Measurements from ENCODE around the gene POLR2E.

The POLR2E gene

DNA sequence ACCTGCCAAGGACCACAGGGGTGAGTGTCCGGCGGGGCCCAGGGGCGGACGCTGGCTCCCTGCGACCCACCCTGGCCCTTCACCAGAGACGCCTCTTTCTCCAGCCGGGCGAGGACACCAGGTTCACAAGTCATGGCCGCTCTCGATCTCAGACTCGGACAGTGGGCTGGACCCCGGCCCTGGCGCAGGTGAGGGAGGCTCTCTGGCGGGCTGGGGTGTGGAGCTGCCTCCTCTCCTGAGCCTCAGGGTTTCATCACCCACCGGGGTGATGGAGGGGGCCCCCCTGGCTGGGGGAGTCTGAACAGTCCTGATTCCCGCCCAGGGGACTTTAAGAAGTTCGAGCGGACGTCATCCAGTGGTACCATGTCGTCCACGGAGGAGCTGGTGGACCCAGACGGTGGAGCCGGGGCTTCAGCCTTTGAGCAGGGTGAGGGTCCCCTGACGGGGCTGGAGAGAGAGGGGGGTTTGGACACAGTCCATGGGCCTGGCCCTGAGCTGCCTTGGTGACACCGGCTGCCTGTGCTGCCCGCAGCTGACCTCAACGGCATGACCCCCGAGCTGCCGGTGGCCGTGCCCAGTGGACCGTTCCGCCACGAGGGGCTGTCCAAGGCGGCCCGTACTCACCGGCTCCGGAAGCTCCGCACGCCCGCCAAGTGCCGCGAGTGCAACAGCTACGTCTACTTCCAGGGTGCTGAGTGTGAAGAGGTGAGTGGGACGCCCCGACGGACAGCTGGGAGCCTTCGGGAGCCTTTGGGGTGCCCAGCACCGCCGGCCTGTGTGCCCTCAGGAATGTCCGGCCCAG, 14.6 kb downstream of the POLR2E start:
- DNase-seq (ENCODE audit: low spot score): no peak

GRCh38 chr19:1079566-1080111, 15.5 kb downstream of the POLR2E start:
- no peak for DNase-seq (ENCODE audit: low spot score)

DNA sequence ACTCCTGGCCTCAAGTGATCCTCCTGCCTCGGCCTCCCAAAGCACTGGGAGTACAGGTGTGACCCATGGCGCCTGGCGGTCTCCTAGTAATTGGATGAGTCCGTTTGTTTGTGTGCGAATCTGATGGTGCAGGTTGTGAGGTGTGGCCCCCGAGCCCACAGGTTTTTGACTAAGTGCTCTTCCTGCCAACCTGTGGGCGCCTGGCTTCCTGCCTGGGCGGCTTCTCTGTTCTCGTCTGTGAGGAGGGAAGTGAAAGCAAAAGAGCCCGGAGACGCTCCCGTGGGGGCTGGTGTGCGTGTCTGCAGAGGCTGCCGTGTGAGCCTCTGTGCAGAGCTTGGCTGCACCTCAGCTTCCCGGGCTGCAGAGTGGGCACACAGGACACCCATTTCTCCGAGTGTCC, 18.2 kb downstream of the POLR2E start:
- no peak for DNase-seq (ENCODE audit: low spot score)

- no peak for DNase-seq (ENCODE audit: low spot score)
These were observed 19.2 kb downstream of the POLR2E start for GRCh38 chr19:1076046-1076386.

- peak; percentile 100 for DNase-seq (ENCODE audit: low spot score)
These were observed 20.5 kb downstream of the POLR2E start for GRCh38 chr19:1074544-1075283.

DNA sequence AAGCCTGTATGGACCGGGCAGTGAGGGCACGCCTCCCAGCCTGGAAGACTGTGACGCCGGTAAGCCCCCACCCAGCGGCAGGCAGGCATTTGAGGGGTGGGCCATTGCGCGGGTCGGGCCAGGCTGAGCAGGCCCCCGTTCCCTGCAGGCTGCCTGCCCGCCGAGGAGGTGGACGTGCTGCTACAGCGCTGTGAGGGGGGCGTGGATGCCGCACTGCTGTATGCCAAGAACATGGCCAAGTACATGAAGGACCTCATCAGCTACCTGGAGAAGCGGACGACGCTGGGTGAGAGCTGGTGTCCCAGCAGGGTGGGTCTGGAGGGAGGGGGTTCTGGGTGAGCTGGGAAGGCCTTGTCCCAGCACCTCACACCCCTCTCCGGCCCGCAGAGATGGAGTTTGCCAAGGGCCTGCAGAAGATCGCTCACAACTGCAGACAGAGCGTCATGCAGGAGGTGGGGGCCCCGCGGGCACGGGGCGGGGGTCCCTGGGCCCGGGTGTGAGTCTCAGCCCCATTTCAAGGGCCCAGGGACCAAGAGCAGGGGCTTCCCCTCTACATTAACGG, 21.1 kb downstream of the POLR2E start:
- DNase-seq (ENCODE audit: low spot score): no peak

DNA sequence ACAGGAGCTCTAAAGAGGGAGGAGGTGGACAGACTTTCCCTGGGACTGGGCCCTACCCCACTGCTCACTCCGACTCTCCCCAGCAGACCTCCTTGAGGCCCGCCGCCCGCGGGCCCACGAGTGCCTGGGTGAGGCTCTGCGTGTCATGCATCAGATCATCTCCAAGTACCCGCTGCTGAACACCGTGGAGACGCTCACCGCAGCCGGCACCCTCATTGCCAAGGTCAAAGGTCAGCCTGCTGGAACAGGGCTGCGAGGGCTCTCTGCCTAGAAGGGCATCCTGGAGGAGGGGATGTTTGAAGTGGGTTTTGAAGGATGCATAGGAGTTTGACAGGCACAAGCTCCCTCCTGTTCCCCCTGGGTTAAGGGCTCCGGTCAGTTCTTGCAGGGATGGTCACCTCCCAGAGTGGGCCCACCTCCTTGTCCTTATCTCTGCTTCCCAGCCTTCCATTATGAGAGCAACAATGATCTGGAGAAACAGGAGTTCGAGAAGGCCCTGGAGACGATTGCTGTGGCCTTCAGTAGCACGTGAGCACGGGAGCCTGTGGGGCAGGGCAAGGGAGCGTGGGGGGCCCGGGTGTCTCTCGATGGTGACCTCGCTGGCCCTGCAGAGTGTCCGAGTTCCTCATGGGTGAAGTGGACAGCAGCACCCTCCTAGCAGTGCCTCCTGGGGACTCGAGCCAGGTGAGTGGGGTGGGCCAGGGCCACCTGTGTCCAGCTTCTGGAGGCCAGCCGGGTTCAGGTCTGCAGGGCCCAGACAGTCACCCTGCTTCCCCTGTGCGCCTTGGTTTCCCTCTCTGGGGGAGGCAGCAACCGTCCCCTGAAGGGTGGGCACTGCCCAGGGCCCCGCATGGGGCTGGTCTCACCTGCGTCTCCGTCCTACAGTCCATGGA, 21.9 kb downstream of the POLR2E start:
- DNase-seq (ENCODE audit: low spot score): no peak

GRCh38 chr19:1072371-1073015, 22.7 kb downstream of the POLR2E start:
- no peak for DNase-seq (ENCODE audit: low spot score)

- peak; percentile 74 for DNase-seq (ENCODE audit: low spot score)
These were observed 24.0 kb downstream of the POLR2E start for GRCh38 chr19:1070931-1071791.

DNA sequence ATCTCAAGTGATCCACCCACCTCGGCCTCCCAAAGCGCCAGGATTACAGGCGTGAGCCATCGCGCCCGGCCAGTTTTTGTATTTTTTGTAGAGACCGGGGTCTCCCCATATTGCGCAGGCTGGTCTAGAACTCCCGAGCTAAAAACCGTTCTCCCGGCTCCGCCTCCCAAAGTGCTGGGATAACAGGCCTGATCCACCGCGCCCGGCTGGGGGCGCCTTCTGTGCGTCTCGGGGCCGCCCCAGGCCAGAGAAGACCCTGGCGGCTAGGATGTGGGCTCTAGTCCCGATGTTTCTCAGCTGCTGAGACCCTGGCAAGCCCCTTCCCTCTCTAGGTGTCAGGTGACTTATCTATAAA, 24.6 kb downstream of the POLR2E start:
- DNase-seq (ENCODE audit: low spot score): no peak

DNA sequence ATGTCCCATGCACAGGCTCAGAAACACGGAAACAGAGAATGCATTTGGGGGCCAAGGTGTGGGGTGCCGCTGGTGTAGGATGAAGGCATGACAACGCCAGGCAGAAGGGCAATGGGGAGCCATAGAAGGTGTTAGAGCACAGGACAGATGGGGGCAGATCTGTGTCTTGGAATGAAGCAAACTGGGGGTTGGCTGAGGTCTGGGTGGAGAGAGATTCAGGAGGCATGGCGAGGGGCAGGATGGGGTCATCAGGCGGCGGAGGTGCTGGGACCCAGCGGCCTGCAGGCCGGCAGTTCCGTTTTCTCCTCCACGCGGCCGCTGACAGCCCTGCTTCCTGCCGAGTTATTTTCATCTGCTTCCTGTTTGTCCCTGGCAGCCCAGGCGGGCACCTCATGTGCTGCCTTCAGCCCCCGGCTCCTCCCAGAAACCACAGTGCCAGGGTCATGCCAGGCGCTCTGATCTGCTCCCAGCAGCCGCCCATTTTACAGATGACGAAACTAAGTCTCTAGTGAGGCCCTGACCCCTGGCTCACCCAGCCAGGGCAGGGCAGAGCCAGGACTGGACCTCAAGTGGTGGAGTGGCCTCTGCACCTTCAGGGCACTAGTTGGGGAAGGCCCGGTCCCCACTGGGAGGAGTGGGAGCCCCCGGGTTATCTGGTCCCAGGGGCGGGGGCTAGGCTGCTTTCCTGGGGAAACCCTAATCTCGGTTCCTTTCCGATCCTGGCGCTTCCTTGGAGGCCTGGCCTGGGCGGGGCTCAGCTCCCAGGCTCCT, 26.0 kb downstream of the POLR2E start:
- DNase-seq (ENCODE audit: low spot score): no peak

DNA sequence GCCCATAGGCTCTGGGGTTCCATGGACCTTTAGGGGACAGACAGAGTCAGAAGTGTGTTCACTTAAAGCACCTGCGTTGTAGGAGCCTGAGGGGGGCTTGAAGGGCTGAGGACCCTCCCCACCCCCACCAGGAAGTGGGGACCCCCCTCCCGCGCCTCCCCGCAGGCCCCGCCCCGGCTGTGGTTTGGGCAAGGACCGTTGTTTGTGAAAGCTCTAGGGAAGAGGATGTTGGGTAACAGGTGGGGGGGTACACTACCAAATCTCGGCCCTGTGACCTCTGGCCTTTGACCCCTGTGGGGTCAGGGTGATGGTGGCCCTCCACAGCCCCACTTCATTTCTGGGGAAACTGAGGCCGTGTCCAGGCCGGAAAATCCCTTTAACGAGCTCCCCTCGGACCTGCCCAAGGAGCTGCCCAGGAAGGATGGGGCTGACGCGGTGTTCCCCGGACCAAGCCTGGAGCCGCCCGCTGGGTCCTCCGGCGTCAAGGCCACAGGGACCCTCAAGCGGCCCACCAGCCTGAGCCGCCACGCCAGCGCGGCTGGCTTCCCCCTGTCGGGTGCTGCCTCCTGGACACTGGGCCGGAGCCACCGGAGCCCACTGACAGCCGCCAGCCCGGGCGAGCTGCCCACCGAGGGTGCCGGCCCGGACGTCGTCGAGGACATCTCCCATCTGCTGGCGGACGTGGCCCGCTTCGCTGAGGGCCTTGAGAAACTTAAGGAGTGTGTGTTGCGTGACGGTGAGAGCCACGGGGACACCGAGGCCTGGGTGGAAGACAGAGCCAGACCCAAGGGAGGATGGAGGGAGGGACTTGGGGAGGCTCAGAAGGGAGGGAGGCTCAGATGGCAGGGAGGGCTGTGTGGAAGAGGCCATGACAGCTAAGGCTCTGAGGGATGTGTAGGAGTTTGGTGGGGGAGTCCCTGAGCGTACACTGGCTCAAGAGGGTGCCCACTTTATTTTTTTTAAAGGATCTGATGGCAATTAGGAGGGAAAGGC, 26.9 kb downstream of the POLR2E start:
- no peak for DNase-seq (ENCODE audit: low spot score)

GRCh38 chr19:1067341-1067957, 27.7 kb downstream of the POLR2E start:
- peak; percentile 57 for DNase-seq (ENCODE audit: low spot score)

GRCh38 chr19:1066748-1067340, 28.3 kb downstream of the POLR2E start, which contains the start of gene ARHGAP45:
Gene ARHGAP45, plus strand, starts transcription at chr19:1067167. Its CDS starts 239 bp downstream, at chr19:1067406.
- DNase-seq (ENCODE audit: low spot score): peak; percentile 64

- no peak for DNase-seq (ENCODE audit: low spot score)
These were observed 28.9 kb downstream of the POLR2E start for GRCh38 chr19:1066251-1066747.

GRCh38 chr19:1065606-1066109, 29.5 kb downstream of the POLR2E start:
- no peak for DNase-seq (ENCODE audit: low spot score)
